ENCODE measurements around the gene LLGL1. TPM values are rescaled to one million over a fixed set of nuclear protein-coding genes. Genes with fewer than 3 reads are reported as not detected.

The LLGL1 gene
- total RNA-seq, 1 experiment from 2014 or later, result 16.4 TPM

- intact Hi-C loops (cut with micrococcal nuclease), result no loop called here
- no peak overlapping the region for H3K27ac Mint-ChIP-seq (ENCODE audit: low read depth, unreplicated experiment)
- peaks cover 5% of the 10 kb centered on the region for H3K36me3 Mint-ChIP-seq (ENCODE audit: insufficient read depth, unreplicated experiment)
- H3K27me3 Mint-ChIP-seq (ENCODE audit: insufficient read depth, unreplicated experiment), result no peaks in the 10 kb centered on the region
- no peak for TF ChIP-seq CTCF (IDR thresholded peaks at IDR 0.05; ENCODE audit: unreplicated experiment)
- H3K9me3 Mint-ChIP-seq (ENCODE audit: unreplicated experiment), result no peaks in the 10 kb centered on the region
- no peak for DNase-seq (ENCODE audit: unreplicated experiment)
- ChIA-PET POLR2A (interaction anchor here (0.9 kb wide), 1 partner anchor 54 kb away, joined by 3 read pairs; no protein-coding TSS in a partner anchor), CTCF (no interaction called here)
- no peak overlapping the region for H3K4me3 Mint-ChIP-seq (ENCODE audit: unreplicated experiment)
- BruUV-seq (replicated peaks), result no TSS peak
- H3K4me1 Mint-ChIP-seq (ENCODE audit: insufficient read depth, unreplicated experiment), result peaks cover 30% of the 10 kb centered on the region
Measured at GRCh38 chr17:18231164-18231563, 5.7 kb downstream of the LLGL1 start.

GRCh38 chr17:18233803-18234518, 8.5 kb downstream of the LLGL1 start:
- Mint-ChIP-seq H3K9me3 (ENCODE audit: unreplicated experiment) (no peaks in the 10 kb centered on the region), H3K27me3 (ENCODE audit: insufficient read depth, unreplicated experiment) (no peaks in the 10 kb centered on the region), H3K36me3 (ENCODE audit: insufficient read depth, unreplicated experiment) (peaks cover 6% of the 10 kb centered on the region), H3K4me3 (ENCODE audit: unreplicated experiment) (no peak overlapping the region), H3K4me1 (ENCODE audit: insufficient read depth, unreplicated experiment) (peaks cover 15% of the 10 kb centered on the region), H3K27ac (ENCODE audit: low read depth, unreplicated experiment) (no peak overlapping the region)
- no peak for TF ChIP-seq CTCF (IDR thresholded peaks at IDR 0.05; ENCODE audit: unreplicated experiment)
- intact Hi-C loops (cut with micrococcal nuclease), result no loop called here
- ChIA-PET POLR2A (no interaction called here), CTCF (no interaction called here)
- BruUV-seq (replicated peaks), result no TSS peak
- no peak for DNase-seq (ENCODE audit: unreplicated experiment)

GRCh38 chr17:18234853-18235380, 9.5 kb downstream of the LLGL1 start:
- H3K9me3 Mint-ChIP-seq (ENCODE audit: unreplicated experiment), result no peaks in the 10 kb centered on the region
- intact Hi-C loops (cut with micrococcal nuclease), result no loop called here
- ChIA-PET CTCF (interaction anchor here (0.6 to 1.8 kb wide), 3 partner anchors 13 to 390 kb away, joined by 4 to 8 read pairs (median 4); no protein-coding TSS in a partner anchor), POLR2A (interaction anchor here (0.8 to 1.2 kb wide), 5 partner anchors 7 to 35 kb away, joined by 3 to 9 read pairs (median 4); partner anchors contain the start of gene FLII)
- peaks cover 15% of the 10 kb centered on the region for H3K4me1 Mint-ChIP-seq (ENCODE audit: insufficient read depth, unreplicated experiment)
- TF ChIP-seq CTCF (IDR thresholded peaks at IDR 0.05; ENCODE audit: unreplicated experiment), result no peak
- DNase-seq (ENCODE audit: unreplicated experiment), result no peak
- no peak overlapping the region for H3K4me3 Mint-ChIP-seq (ENCODE audit: unreplicated experiment)
- H3K36me3 Mint-ChIP-seq (ENCODE audit: insufficient read depth, unreplicated experiment), result peaks cover 7% of the 10 kb centered on the region
- H3K27me3 Mint-ChIP-seq (ENCODE audit: insufficient read depth, unreplicated experiment), result no peaks in the 10 kb centered on the region
- H3K27ac Mint-ChIP-seq (ENCODE audit: low read depth, unreplicated experiment), result peak overlapping the region; percentile 73
- no TSS peak for BruUV-seq (replicated peaks)

GRCh38 chr17:18235743-18236256, 10.4 kb downstream of the LLGL1 start:
- H3K36me3 Mint-ChIP-seq (ENCODE audit: insufficient read depth, unreplicated experiment), result peaks cover 13% of the 10 kb centered on the region
- DNase-seq (ENCODE audit: unreplicated experiment), result peak; percentile 82
- H3K4me1 Mint-ChIP-seq (ENCODE audit: insufficient read depth, unreplicated experiment), result peaks cover 15% of the 10 kb centered on the region
- TF ChIP-seq CTCF (IDR thresholded peaks at IDR 0.05; ENCODE audit: unreplicated experiment), result no peak
- intact Hi-C loops (cut with micrococcal nuclease), result no loop called here
- H3K9me3 Mint-ChIP-seq (ENCODE audit: unreplicated experiment), result no peaks in the 10 kb centered on the region
- no TSS peak for BruUV-seq (replicated peaks)
- ChIA-PET POLR2A (interaction anchor here (0.8 to 2.3 kb wide), 9 partner anchors 8 to 52 kb away, joined by 3 to 13 read pairs (median 3); partner anchors contain the start of genes ALKBH5 and FLII), CTCF (interaction anchor here (0.6 to 1.8 kb wide), 8 partner anchors 12 to 390 kb away, joined by 3 to 8 read pairs (median 4); no protein-coding TSS in a partner anchor)
- H3K4me3 Mint-ChIP-seq (ENCODE audit: unreplicated experiment), result peak overlapping the region; percentile 15
- peak overlapping the region; percentile 73 for H3K27ac Mint-ChIP-seq (ENCODE audit: low read depth, unreplicated experiment)
- H3K27me3 Mint-ChIP-seq (ENCODE audit: insufficient read depth, unreplicated experiment), result no peaks in the 10 kb centered on the region

Data from MCF 10A (cell line).